ENCODE results near the gene SLC34A1. TPM values are rescaled to one million over a fixed set of nuclear protein-coding genes. Genes with fewer than 3 reads are reported as not detected.
A peak's percentile ranks its signal among the peaks of the same experiment; 100 is the strongest.

Gene SLC34A1
- total and polyA plus RNA-seq, 8 donors, result 0.10 TPM; not detected in 7

- DNase-seq, result peak; percentile 93 to 95
- peak overlapping the region; percentile 83 to 92 (median 89) for H3K27ac ChIP-seq
- peak overlapping the region; percentile 44 to 53 (median 48) for H3K4me3 ChIP-seq
- peaks cover 66 to 95% (median 80%) of the 10 kb centered on the region in 4 donors for H3K4me1 ChIP-seq
- 18 to 41% (median 20%) methylated on average over 35 to 36 of the region's 36 CpGs for WGBS, 5 donors
- no peaks in the 10 kb centered on the region for H3K9me3 ChIP-seq
- peak; percentile 20 to 35 (median 26) for TF ChIP-seq POLR2AphosphoS5 (IDR thresholded peaks at IDR 0.05)
- no peak for TF ChIP-seq POLR2A (IDR thresholded peaks at IDR 0.05)
- intact Hi-C loops (cut with DNase I; ENCODE audit: low total_unique reads), result no loop called here
- H3K27me3 ChIP-seq, result no peaks in the 10 kb centered on the region
- H3K36me3 ChIP-seq, result peaks cover 0 to 9% (median 0%) of the 10 kb centered on the region in 4 donors
Measured at GRCh38 chr5:177366528-177367322, 17.5 kb upstream of the SLC34A1 start.

GRCh38 chr5:177367323-177367848, 16.8 kb upstream of the SLC34A1 start:
- peaks cover 66 to 95% (median 79%) of the 10 kb centered on the region in 4 donors for H3K4me1 ChIP-seq
- H3K36me3 ChIP-seq, result peaks cover 0 to 9% (median 0%) of the 10 kb centered on the region in 4 donors
- H3K9me3 ChIP-seq, result no peaks in the 10 kb centered on the region
- H3K4me3 ChIP-seq, result peak overlapping the region; percentile 44 to 53 (median 48)
- no peak for TF ChIP-seq EP300 (IDR thresholded peaks at IDR 0.05)
- TF ChIP-seq, protein P1, sequence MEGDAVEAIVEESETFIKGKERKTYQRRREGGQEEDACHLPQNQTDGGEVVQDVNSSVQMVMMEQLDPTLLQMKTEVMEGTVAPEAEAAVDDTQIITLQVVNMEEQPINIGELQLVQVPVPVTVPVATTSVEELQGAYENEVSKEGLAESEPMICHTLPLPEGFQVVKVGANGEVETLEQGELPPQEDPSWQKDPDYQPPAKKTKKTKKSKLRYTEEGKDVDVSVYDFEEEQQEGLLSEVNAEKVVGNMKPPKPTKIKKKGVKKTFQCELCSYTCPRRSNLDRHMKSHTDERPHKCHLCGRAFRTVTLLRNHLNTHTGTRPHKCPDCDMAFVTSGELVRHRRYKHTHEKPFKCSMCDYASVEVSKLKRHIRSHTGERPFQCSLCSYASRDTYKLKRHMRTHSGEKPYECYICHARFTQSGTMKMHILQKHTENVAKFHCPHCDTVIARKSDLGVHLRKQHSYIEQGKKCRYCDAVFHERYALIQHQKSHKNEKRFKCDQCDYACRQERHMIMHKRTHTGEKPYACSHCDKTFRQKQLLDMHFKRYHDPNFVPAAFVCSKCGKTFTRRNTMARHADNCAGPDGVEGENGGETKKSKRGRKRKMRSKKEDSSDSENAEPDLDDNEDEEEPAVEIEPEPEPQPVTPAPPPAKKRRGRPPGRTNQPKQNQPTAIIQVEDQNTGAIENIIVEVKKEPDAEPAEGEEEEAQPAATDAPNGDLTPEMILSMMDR (IDR thresholded peaks at IDR 0.05), result no peak
- no peak for TF ChIP-seq POLR2A (IDR thresholded peaks at IDR 0.05)
- 23 to 42% (median 30%) methylated on average over 19 to 46 of the region's 46 CpGs for WGBS, 5 donors
- intact Hi-C loops (cut with DNase I; ENCODE audit: low total_unique reads), result no loop called here
- no peaks in the 10 kb centered on the region for H3K27me3 ChIP-seq
- no peak for DNase-seq
- H3K27ac ChIP-seq, result peak overlapping the region; percentile 56 to 92 (median 89)

- no peak for TF ChIP-seq POLR2A (IDR thresholded peaks at IDR 0.05)
- TF ChIP-seq, protein P1 (IDR thresholded peaks at IDR 0.05), result no peak
- TF ChIP-seq POLR2AphosphoS5 (IDR thresholded peaks at IDR 0.05), result no peak
- no peak for TF ChIP-seq EP300 (IDR thresholded peaks at IDR 0.05)
- no peaks in the 10 kb centered on the region for H3K9me3 ChIP-seq
- H3K4me3 ChIP-seq, result peak overlapping the region in 2 of 4 donors; percentile 44 to 53
- peaks cover 59 to 94% (median 72%) of the 10 kb centered on the region in 4 donors for H3K4me1 ChIP-seq
- peak overlapping the region in 1 of 5 donors; percentile 43 for H3K27ac ChIP-seq
- H3K36me3 ChIP-seq, result peaks cover 0 to 9% (median 2%) of the 10 kb centered on the region in 4 donors
- WGBS, 5 donors, result 84 to 90% (median 85%) methylated on average over 28 to 29 of the region's 29 CpGs
- intact Hi-C loops (cut with DNase I; ENCODE audit: low total_unique reads), result no loop called here
- H3K27me3 ChIP-seq, result no peaks in the 10 kb centered on the region
- peak in 1 of 2 donors; percentile 48 for DNase-seq
Measured at GRCh38 chr5:177367981-177368868, 16.0 kb upstream of the SLC34A1 start.

GRCh38 chr5:177368869-177369644, 15.2 kb upstream of the SLC34A1 start:
- intact Hi-C loops (cut with DNase I; ENCODE audit: low total_unique reads), result no loop called here
- no peak for DNase-seq
- no peak for TF ChIP-seq EP300 (IDR thresholded peaks at IDR 0.05)
- TF ChIP-seq POLR2AphosphoS5 (IDR thresholded peaks at IDR 0.05), result no peak
- TF ChIP-seq, protein P1 (IDR thresholded peaks at IDR 0.05), result peak in 4 of 7 experiments; percentile 36 to 57 (median 42)
- TF ChIP-seq POLR2A (IDR thresholded peaks at IDR 0.05), result no peak
- Histone ChIP-seq H3K27ac (peak overlapping the region in 3 of 5 donors; percentile 5 to 43 (median 34)), H3K36me3 (peaks cover 0 to 9% (median 2%) of the 10 kb centered on the region in 4 donors), H3K4me1 (peaks cover 51 to 86% (median 65%) of the 10 kb centered on the region in 4 donors), H3K4me3 (no peak overlapping the region), H3K27me3 (no peaks in the 10 kb centered on the region), H3K9me3 (no peaks in the 10 kb centered on the region)
- WGBS, 5 donors, result 65 to 74% (median 67%) methylated on average over 5 of the region's 5 CpGs

Data from stomach (tissue), 9 donors.